ENCODE measurements around the gene EFR3B.
"Not testable (repeated sequence)": the region's sequence is repeated elsewhere in the genome, so short reads cannot be mapped to it uniquely, and the experiment has no call there.

The EFR3B gene

GRCh38 chr2:25073914-25074313 is 32.0 kb downstream of the EFR3B start:
- no peak for DNase-seq

GRCh38 chr2:25074826-25075225 is 33.0 kb downstream of the EFR3B start:
- no peak for DNase-seq

- no peak for DNase-seq
Observed at GRCh38 chr2:25076749-25077148, 34.9 kb downstream of the EFR3B start.

- no peak for DNase-seq
Observed at GRCh38 chr2:25077789-25078169, 35.9 kb downstream of the EFR3B start.

- peak; percentile 10 for DNase-seq
Observed at GRCh38 chr2:25078170-25079049, 36.5 kb downstream of the EFR3B start.

GRCh38 chr2:25079050-25079635 is 37.3 kb downstream of the EFR3B start:
- DNase-seq = no peak

GRCh38 chr2:25081237-25081790 is 39.4 kb downstream of the EFR3B start:
- no peak for DNase-seq

GRCh38 chr2:25082002-25082622 is 40.2 kb downstream of the EFR3B start:
- no peak for DNase-seq

- no peak for DNase-seq
Observed at GRCh38 chr2:25085761-25086560, 44.1 kb downstream of the EFR3B start.

- no peak for DNase-seq
Observed at GRCh38 chr2:25088817-25089516, 47.1 kb downstream of the EFR3B start.

- no peak for DNase-seq
Observed at GRCh38 chr2:25089605-25090315, 47.9 kb downstream of the EFR3B start.

GRCh38 chr2:25090801-25091200 is 48.9 kb downstream of the EFR3B start:
- no peak for DNase-seq

GRCh38 chr2:25091265-25091664 is 49.4 kb downstream of the EFR3B start:
- DNase-seq = no peak

GRCh38 chr2:25098056-25098455 is 56.2 kb downstream of the EFR3B start:
- DNase-seq = no peak

GRCh38 chr2:25098670-25099486 is 57.0 kb downstream of the EFR3B start:
- no peak for DNase-seq

GRCh38 chr2:25102352-25102751 is 60.5 kb downstream of the EFR3B start:
- not testable (repeated sequence) for DNase-seq

- no peak for DNase-seq
Observed at GRCh38 chr2:25103287-25103871, 61.5 kb downstream of the EFR3B start.

GRCh38 chr2:25104736-25105135 is 62.9 kb downstream of the EFR3B start:
- DNase-seq = no peak

GRCh38 chr2:25105336-25106085 is 63.6 kb downstream of the EFR3B start:
- no peak for DNase-seq
